ENCODE measurements around the gene SLCO3A1. TPM values are rescaled to one million over a fixed set of nuclear protein-coding genes. Genes with fewer than 3 reads are reported as not detected.

Gene SLCO3A1
- total RNA-seq, 1 experiment from 2014 or later, result 5.1 TPM

DNA sequence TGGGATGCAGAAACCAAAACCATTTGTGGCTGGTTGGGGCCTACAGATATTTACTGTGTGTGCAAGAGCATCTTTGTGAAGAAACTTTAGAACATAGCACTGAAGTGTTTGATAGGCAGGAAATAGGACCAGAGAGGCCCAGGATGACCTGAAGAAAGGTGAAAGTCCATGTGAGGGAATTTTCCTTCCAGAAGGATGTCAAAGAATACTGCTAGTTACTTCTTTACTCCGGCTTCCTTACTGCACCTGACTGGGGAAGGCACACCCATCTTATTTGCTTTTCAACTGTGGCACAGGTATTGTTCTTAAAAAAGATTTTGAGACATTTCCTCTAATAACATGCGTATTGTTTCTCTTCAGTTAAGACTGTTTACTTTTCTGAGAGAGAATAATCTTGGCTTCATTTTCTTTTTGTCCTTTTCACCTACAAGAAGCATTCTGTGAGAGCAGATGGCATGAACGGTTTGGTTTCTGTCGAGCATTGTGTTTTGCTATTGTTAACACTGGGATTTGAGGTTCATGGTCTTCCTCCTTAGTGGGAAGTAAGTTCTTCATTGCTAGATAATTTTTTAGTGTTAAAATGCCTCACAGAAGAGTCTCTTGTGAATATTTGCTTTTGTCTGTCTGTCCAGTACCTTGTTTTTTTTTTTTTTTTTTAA is 71.5 kb downstream of the SLCO3A1 start:
- H3K9me3 ChIP-seq (ENCODE audit: control insufficient read depth in 1 of 2, insufficient read depth in 1 of 2, low read depth in 1 of 2, low read length in 2 of 2), result no peaks in the 10 kb centered on the region
- no peaks in the 10 kb centered on the region for H3K9me2 ChIP-seq (ENCODE audit: insufficient read depth)
- ATAC-seq (no peak), DNase-seq (ENCODE audit: low read depth, low spot score) (no peak)
- no peaks in the 10 kb centered on the region for H3K27me3 ChIP-seq (ENCODE audit: insufficient read depth, low read length)
- BruUV-seq (replicated peaks), result no TSS peak
- intact Hi-C loops (cut with micrococcal nuclease), result no loop called here
- no peaks in the 10 kb centered on the region for H3K4me1 ChIP-seq (ENCODE audit: control insufficient read depth in 1 of 2, insufficient read depth in 2 of 2, low read length in 2 of 2)
- POLR2A ChIA-PET, result no interaction called here
- H3K27ac ChIP-seq (ENCODE audit: low read depth, low read length), result no peak overlapping the region
- no peak overlapping the region for H3K4me3 ChIP-seq (replicated peaks in 1 of 2; ENCODE audit: low read depth in 1 of 2, low read length in 2 of 2)
- no peak overlapping the region for H3K9ac ChIP-seq (ENCODE audit: low read length)
- H3K36me3 ChIP-seq (ENCODE audit: control insufficient read depth in 1 of 2, insufficient read depth in 2 of 2, low read length in 2 of 2), result no peaks in the 10 kb centered on the region
- H3K79me2 ChIP-seq (ENCODE audit: insufficient read depth, low read length), result no peaks in the 10 kb centered on the region
- H3K4me2 ChIP-seq (ENCODE audit: low read length), result no peak overlapping the region
- RAD21 ChIA-PET (ENCODE audit: low non-redundant PET in 1 of 2, low total read pairs in 2 of 2, uncharacterized antibody in 2 of 2, unreplicated experiment in 2 of 2), result no interaction called here
- CTCF ChIA-PET, result no interaction called here
- H2AFZ ChIP-seq (ENCODE audit: low read depth, low read length, poor library complexity, severe bottlenecking), result no peak overlapping the region
- H4K20me1 ChIP-seq (ENCODE audit: insufficient read depth), result no peaks in the 10 kb centered on the region
- no peak for TF ChIP-seq SIN3A (IDR thresholded peaks at IDR 0.05; ENCODE audit: low read depth)
- TF ChIP-seq CBX3 (IDR thresholded peaks at IDR 0.05; ENCODE audit: low read depth), result no peak
- TF ChIP-seq ZNF274 (IDR thresholded peaks at IDR 0.05; ENCODE audit: low read depth, low read length), result no peak
- no peak for TF ChIP-seq ELF1 (IDR thresholded peaks at IDR 0.05; ENCODE audit: borderline replicate concordance, low read depth)
- no peak for TF ChIP-seq POLR2A (IDR thresholded peaks at IDR 0.05; ENCODE audit: borderline replicate concordance, extremely low read depth, insufficient read depth, insufficient read length)
- no peak for TF ChIP-seq POLR2AphosphoS5 (IDR thresholded peaks at IDR 0.05; ENCODE audit: low read depth, low read length)
- TF ChIP-seq, protein P1, sequence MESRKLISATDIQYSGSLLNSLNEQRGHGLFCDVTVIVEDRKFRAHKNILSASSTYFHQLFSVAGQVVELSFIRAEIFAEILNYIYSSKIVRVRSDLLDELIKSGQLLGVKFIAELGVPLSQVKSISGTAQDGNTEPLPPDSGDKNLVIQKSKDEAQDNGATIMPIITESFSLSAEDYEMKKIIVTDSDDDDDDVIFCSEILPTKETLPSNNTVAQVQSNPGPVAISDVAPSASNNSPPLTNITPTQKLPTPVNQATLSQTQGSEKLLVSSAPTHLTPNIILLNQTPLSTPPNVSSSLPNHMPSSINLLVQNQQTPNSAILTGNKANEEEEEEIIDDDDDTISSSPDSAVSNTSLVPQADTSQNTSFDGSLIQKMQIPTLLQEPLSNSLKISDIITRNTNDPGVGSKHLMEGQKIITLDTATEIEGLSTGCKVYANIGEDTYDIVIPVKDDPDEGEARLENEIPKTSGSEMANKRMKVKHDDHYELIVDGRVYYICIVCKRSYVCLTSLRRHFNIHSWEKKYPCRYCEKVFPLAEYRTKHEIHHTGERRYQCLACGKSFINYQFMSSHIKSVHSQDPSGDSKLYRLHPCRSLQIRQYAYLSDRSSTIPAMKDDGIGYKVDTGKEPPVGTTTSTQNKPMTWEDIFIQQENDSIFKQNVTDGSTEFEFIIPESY (IDR thresholded peaks at IDR 0.05; ENCODE audit: extremely low read depth, insufficient replicate concordance, low read length), result no peak
- TF ChIP-seq EZH2 (IDR thresholded peaks at IDR 0.05), result no peak
- TF ChIP-seq, protein P2, sequence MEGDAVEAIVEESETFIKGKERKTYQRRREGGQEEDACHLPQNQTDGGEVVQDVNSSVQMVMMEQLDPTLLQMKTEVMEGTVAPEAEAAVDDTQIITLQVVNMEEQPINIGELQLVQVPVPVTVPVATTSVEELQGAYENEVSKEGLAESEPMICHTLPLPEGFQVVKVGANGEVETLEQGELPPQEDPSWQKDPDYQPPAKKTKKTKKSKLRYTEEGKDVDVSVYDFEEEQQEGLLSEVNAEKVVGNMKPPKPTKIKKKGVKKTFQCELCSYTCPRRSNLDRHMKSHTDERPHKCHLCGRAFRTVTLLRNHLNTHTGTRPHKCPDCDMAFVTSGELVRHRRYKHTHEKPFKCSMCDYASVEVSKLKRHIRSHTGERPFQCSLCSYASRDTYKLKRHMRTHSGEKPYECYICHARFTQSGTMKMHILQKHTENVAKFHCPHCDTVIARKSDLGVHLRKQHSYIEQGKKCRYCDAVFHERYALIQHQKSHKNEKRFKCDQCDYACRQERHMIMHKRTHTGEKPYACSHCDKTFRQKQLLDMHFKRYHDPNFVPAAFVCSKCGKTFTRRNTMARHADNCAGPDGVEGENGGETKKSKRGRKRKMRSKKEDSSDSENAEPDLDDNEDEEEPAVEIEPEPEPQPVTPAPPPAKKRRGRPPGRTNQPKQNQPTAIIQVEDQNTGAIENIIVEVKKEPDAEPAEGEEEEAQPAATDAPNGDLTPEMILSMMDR (IDR thresholded peaks at IDR 0.05 in 2 of 3, conservative IDR thresholded peaks at IDR 0.05 in 1 of 3; ENCODE audit: borderline replicate concordance in 1 of 3, insufficient read depth in 1 of 3, low read depth in 2 of 3, low read length in 2 of 3), result no peak
- TF ChIP-seq, protein P3, sequence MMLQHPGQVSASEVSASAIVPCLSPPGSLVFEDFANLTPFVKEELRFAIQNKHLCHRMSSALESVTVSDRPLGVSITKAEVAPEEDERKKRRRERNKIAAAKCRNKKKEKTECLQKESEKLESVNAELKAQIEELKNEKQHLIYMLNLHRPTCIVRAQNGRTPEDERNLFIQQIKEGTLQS (IDR thresholded peaks at IDR 0.05), result no peak
- no peak for TF ChIP-seq EZH2phosphoT487 (IDR thresholded peaks at IDR 0.05; ENCODE audit: borderline replicate concordance)
- TF ChIP-seq, protein P4, sequence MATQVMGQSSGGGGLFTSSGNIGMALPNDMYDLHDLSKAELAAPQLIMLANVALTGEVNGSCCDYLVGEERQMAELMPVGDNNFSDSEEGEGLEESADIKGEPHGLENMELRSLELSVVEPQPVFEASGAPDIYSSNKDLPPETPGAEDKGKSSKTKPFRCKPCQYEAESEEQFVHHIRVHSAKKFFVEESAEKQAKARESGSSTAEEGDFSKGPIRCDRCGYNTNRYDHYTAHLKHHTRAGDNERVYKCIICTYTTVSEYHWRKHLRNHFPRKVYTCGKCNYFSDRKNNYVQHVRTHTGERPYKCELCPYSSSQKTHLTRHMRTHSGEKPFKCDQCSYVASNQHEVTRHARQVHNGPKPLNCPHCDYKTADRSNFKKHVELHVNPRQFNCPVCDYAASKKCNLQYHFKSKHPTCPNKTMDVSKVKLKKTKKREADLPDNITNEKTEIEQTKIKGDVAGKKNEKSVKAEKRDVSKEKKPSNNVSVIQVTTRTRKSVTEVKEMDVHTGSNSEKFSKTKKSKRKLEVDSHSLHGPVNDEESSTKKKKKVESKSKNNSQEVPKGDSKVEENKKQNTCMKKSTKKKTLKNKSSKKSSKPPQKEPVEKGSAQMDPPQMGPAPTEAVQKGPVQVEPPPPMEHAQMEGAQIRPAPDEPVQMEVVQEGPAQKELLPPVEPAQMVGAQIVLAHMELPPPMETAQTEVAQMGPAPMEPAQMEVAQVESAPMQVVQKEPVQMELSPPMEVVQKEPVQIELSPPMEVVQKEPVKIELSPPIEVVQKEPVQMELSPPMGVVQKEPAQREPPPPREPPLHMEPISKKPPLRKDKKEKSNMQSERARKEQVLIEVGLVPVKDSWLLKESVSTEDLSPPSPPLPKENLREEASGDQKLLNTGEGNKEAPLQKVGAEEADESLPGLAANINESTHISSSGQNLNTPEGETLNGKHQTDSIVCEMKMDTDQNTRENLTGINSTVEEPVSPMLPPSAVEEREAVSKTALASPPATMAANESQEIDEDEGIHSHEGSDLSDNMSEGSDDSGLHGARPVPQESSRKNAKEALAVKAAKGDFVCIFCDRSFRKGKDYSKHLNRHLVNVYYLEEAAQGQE (IDR thresholded peaks at IDR 0.05; ENCODE audit: low read depth), result no peak
- no peak for TF ChIP-seq SP1 (IDR thresholded peaks at IDR 0.05; ENCODE audit: low read depth)
- TF ChIP-seq YY1 (IDR thresholded peaks at IDR 0.05; ENCODE audit: extremely low read depth, insufficient replicate concordance, low read depth, low read length), result no peak
- no peak for TF ChIP-seq JUND (IDR thresholded peaks at IDR 0.05)
- no peak for TF ChIP-seq FOSL1 (IDR thresholded peaks at IDR 0.05; ENCODE audit: low read depth)
- TF ChIP-seq, protein P5, sequence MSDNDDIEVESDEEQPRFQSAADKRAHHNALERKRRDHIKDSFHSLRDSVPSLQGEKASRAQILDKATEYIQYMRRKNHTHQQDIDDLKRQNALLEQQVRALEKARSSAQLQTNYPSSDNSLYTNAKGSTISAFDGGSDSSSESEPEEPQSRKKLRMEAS (IDR thresholded peaks at IDR 0.05), result no peak

All from HCT116 (cell line).